ENCODE data around the gene TMEM272. TPM values are rescaled to one million over a fixed set of nuclear protein-coding genes. Genes with fewer than 3 reads are reported as not detected.
"Not testable (repeated sequence)": the region's sequence is repeated elsewhere in the genome, so short reads cannot be mapped to it uniquely, and the experiment has no call there.

The TMEM272 gene
- total and polyA plus RNA-seq, 8 donors: 0.03 to 0.37 TPM; not detected in 6

GRCh38 chr13:51827254-51827653 lies 17.7 kb downstream of the TMEM272 start:
- Histone ChIP-seq H3K9me3 (no peaks in the 10 kb centered on the region), H3K36me3 (no peaks in the 10 kb centered on the region), H3K4me1 (peaks cover 0 to 55% (median 13%) of the 10 kb centered on the region in 4 donors), H3K27me3 (no peaks in the 10 kb centered on the region), H3K4me3 (no peak overlapping the region), H3K27ac (peak overlapping the region in 2 of 5 donors; percentile 68)
- DNase-seq: no peak
- TF ChIP-seq EP300 (IDR thresholded peaks at IDR 0.05): no peak
- TF ChIP-seq POLR2A (IDR thresholded peaks at IDR 0.05): no peak
- TF ChIP-seq POLR2AphosphoS5 (IDR thresholded peaks at IDR 0.05): no peak
- TF ChIP-seq CTCF (IDR thresholded peaks at IDR 0.05): no peak
- 74 to 84% (median 81%) methylated on average over 4 of the region's 4 CpGs for WGBS, 5 donors
- intact Hi-C loops (cut with DNase I; ENCODE audit: low total_unique reads): no loop called here

- WGBS, 5 donors: 50 to 67% (median 55%) methylated on average over 7 of the region's 7 CpGs
- Histone ChIP-seq H3K4me1 (peaks cover 0 to 58% (median 13%) of the 10 kb centered on the region in 4 donors), H3K27me3 (no peaks in the 10 kb centered on the region), H3K27ac (peak overlapping the region in 3 of 5 donors; percentile 46 to 68 (median 68)), H3K9me3 (no peaks in the 10 kb centered on the region), H3K36me3 (no peaks in the 10 kb centered on the region), H3K4me3 (no peak overlapping the region)
- TF ChIP-seq EP300 (IDR thresholded peaks at IDR 0.05) (no peak), CTCF (IDR thresholded peaks at IDR 0.05) (no peak), POLR2AphosphoS5 (IDR thresholded peaks at IDR 0.05) (no peak)
- intact Hi-C loops (cut with DNase I; ENCODE audit: low total_unique reads): no loop called here
- peak in 1 of 2 donors; percentile 41 for DNase-seq
Observed at GRCh38 chr13:51826606-51827005, 18.4 kb downstream of the TMEM272 start.

- H3K27me3 ChIP-seq: no peaks in the 10 kb centered on the region
- no peaks in the 10 kb centered on the region for H3K9me3 ChIP-seq
- H3K27ac ChIP-seq: peak overlapping the region in 3 of 5 donors; percentile 46 to 68 (median 68)
- no peak overlapping the region for H3K4me3 ChIP-seq
- intact Hi-C loops (cut with DNase I; ENCODE audit: low total_unique reads): no loop called here
- WGBS, 5 donors: 77 to 85% (median 83%) methylated on average over 10 of the region's 10 CpGs
- H3K4me1 ChIP-seq: peaks cover 0 to 63% (median 13%) of the 10 kb centered on the region in 4 donors
- DNase-seq: no peak
- TF ChIP-seq POLR2AphosphoS5 (IDR thresholded peaks at IDR 0.05) (no peak), EP300 (IDR thresholded peaks at IDR 0.05) (no peak), CTCF (IDR thresholded peaks at IDR 0.05) (no peak), POLR2A (IDR thresholded peaks at IDR 0.05) (no peak)
- no peaks in the 10 kb centered on the region for H3K36me3 ChIP-seq
Observed at GRCh38 chr13:51825681-51826254, 19.2 kb downstream of the TMEM272 start.

- intact Hi-C loops (cut with DNase I; ENCODE audit: low total_unique reads): no loop called here
- Histone ChIP-seq H3K27ac (peak overlapping the region in 4 of 5 donors; percentile 21 to 68 (median 52)), H3K9me3 (no peaks in the 10 kb centered on the region), H3K36me3 (no peaks in the 10 kb centered on the region), H3K4me3 (no peak overlapping the region), H3K4me1 (peaks cover 0 to 63% (median 13%) of the 10 kb centered on the region in 4 donors), H3K27me3 (no peaks in the 10 kb centered on the region)
- WGBS, 5 donors: 35 to 61% (median 39%) methylated on average over 2 of the region's 2 CpGs
- TF ChIP-seq POLR2AphosphoS5 (IDR thresholded peaks at IDR 0.05): peak in 1 of 3 donors; percentile 23
- TF ChIP-seq CTCF (IDR thresholded peaks at IDR 0.05): no peak
- DNase-seq: peak in 1 of 2 donors; percentile 27
Observed at GRCh38 chr13:51825165-51825592, 19.8 kb downstream of the TMEM272 start.

GRCh38 chr13:51824712-51825111 lies 20.3 kb downstream of the TMEM272 start:
- H3K4me3 ChIP-seq; H3K36me3 ChIP-seq; intact Hi-C loops (cut with DNase I; ENCODE audit: low total_unique reads); DNase-seq; H3K9me3 ChIP-seq; H3K27me3 ChIP-seq: not testable (repeated sequence)
- WGBS, 5 donors: 76 to 85% (median 82%) methylated on average over 10 to 11 of the region's 11 CpGs
- peaks cover 0 to 66% (median 13%) of the 10 kb centered on the region in 4 donors for H3K4me1 ChIP-seq
- H3K27ac ChIP-seq: peak overlapping the region in 4 of 5 donors; percentile 21 to 68 (median 52)

All from stomach (tissue), 9 donors.